HG03196 (cell line): ENCODE results near the gene SPATA17.
A peak's percentile ranks its signal among the peaks of the same experiment; 100 is the strongest.
"Not testable (repeated sequence)": the region's sequence is repeated elsewhere in the genome, so short reads cannot be mapped to it uniquely, and the experiment has no call there.

Experiments
- ATAC-seq: cut with Tn5 transposase; IDR thresholded peaks from one replicate; pipeline ENCODE4 v1.9.1; 2021; ENCODE audit not compliant: unreplicated experiment

The SPATA17 gene, protein sequence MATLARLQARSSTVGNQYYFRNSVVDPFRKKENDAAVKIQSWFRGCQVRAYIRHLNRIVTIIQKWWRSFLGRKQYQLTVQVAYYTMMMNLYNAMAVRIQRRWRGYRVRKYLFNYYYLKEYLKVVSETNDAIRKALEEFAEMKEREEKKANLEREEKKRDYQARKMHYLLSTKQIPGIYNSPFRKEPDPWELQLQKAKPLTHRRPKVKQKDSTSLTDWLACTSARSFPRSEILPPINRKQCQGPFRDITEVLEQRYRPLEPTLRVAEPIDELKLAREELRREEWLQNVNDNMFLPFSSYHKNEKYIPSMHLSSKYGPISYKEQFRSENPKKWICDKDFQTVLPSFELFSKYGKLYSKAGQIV

GRCh38 chr1:217630711-217631591, at the start of gene SPATA17, which contains the start of gene GPATCH2:
TSS of gene SPATA17 (plus strand) at chr1:217631344. CDS start at chr1:217631379, 35 bp downstream.
TSS of gene GPATCH2 (minus strand) at chr1:217631090. CDS start at chr1:217630971, 119 bp downstream.
- peak; percentile 97 for ATAC-seq

- ATAC-seq = not testable (repeated sequence)
These were observed 46.8 kb upstream of the SPATA17 start for GRCh38 chr1:217584286-217584811.

- ATAC-seq = no peak
These were observed 45.6 kb upstream of the SPATA17 start for GRCh38 chr1:217585577-217585976.

DNA sequence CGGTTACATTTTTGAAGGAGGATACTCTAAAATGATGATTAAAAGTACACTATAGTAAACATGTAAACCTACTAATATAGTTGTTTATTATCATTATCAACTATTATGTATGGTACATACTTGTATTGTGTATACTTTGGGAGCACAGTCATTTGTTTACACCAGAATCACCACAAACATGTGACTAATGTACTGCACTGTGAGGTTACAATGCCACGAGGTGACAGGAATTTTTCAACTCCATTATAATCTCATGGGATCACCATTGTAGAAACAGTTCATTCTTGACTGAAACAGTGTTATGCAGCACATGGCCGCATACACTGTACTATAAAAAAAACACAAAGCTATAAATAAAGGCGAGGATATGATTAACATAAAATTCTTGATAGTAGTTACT, 44.6 kb upstream of the SPATA17 start:
- no peak for ATAC-seq

- ATAC-seq = no peak
These were observed 40.5 kb upstream of the SPATA17 start for GRCh38 chr1:217590598-217590997.

DNA sequence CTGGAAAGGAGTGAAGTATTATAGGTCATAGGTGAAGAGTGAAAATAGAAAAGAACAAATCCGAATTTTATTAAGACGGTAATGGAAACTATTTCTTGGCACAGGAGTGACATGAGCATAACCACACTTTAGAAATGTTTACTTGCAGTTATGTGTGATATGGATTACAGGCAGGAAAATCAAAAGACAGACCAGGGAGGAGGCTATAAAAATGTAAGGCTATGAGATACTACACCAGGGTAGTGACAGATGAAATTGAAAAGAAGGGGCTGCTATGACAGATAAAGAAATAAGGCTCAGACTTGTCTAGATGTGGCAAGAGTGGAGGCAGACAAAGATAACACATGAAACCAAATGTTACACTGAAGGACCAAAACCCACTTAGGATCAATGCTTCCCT, 32.0 kb upstream of the SPATA17 start:
- no peak for ATAC-seq

GRCh38 chr1:217602380-217602779, 28.8 kb upstream of the SPATA17 start:
- no peak for ATAC-seq

DNA sequence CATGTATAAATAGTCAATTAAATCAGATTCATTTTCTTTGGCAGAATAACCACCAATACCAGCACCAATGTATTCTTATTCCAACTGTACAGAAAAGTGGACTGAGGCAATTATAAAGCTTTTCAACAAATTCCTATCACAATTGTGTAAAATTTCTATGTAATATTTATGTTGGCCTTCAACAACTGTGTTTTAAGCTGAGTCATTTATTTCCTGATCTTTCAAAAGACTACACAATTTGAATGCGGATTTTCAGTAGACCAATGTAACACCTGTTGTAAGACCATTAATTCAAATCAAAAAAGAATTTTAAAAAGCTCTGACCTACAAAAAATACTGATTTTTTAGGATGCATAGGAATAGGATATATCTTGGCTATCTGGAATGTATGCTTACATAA, 25.8 kb upstream of the SPATA17 start:
- ATAC-seq = no peak

- no peak for ATAC-seq
These were observed 16.9 kb upstream of the SPATA17 start for GRCh38 chr1:217614200-217614712.

- no peak for ATAC-seq
These were observed 14.0 kb upstream of the SPATA17 start for GRCh38 chr1:217617126-217617525.

DNA sequence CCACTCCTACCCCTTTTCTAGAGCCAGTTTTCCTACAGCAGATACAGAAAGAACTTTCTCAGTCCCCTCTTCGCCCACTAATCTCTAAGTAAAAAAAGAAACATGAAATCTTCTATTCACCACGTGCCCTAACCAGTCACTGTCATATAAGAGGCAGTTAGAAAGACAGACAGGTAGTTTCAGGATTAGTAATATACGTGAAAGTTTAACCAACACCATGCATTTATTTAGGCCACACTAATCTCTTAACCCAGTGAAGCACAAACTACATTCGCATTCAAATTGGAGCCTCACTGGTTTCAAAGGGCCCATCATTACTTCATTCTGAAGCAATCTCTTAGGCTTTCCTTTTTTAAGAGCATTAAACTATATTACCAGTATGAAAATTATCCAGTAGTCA, 10.3 kb upstream of the SPATA17 start:
- ATAC-seq = peak; percentile 100

DNA sequence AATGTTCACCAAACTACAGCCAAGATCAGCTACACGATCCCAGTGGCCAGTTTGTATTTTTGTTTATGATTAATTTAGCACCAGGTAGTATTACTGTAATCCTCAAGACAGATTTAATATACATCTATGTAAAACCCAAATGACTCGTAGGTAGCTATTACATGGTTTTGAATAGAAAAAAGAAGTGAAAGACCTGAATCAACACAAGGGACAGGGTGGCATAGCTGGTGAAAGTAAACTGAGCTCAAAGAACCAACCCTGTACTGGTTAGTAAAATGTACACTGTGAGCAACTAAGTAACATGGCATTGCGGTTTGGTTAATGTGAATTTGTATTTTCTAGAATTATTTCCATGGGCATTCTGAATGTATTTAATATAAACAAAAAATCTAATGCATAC, 9.1 kb upstream of the SPATA17 start:
- no peak for ATAC-seq

DNA sequence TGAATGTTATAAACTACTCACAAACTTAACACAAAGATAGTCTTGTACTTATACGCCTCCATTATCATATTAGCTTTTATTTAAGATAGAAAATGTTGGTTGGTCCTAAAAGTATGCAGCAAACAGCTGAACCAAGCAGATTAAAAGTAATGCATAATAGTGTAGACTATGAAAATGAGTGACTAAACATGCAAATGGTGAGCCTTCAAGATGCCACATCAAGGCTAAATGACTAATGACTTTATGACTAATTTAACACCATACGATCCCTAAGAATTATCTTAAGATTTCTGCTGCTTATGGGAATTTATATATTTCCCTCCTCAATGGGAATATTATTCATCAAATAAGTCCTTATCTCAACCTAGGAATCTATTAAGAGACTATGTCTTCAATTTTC, 4.8 kb upstream of the SPATA17 start:
- ATAC-seq = no peak

DNA sequence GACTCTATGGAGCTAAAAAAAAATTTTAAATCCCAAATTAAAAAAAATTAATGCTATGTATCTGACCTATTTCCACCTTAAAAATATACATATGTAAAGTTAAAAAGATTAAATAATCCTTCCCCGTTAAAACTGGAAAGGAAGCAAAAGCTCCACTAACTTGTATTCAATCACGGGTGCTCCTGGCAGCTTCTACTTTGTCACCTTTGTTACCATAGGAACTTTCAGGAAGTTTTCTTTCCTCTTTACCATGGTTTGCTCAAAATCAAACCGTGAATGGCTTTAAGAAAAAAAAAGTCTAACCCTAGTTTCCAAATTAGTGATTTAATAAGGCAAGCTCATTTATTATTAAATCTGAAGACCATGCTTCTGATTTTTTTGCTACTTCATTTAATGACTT, 3.7 kb upstream of the SPATA17 start:
- ATAC-seq = no peak

DNA sequence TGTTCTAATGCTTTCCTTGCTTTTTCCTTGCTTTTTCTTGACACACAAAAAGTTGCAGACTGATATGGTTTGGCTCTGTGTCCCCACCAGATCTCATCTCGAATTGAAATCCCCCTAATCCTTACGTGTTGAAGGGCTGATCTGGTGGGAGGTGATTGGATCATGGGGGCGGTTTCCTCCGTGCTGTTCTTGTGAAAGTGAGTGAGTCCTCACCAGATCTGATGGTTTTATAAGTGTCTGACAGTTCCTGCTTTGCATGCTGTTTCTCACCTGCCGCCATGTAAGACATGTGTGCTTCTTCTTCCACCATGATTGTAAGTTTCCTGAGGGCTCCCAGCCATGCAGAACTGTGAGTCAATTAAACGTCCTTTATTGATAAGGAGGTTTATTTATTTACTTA, 11.3 kb downstream of the SPATA17 start:
- no peak for ATAC-seq

DNA sequence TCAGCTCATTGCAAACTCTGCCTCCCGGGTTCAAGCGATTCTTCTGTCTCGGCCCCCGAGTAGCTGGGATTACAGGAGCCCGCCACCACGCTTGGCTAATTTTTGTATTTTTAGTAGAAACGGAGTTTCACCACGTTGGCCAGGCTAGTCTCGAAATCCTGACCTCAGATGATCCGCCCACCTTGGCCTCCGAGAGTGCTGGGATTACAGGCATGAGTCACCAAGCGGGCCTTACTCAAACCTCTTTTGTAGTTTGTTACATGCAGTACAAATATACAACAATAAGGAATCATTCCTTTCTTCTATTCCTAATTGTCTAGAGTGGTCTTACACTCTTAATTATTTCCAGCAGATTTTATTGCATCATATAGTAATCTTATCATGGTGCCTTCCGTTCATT, 16.6 kb downstream of the SPATA17 start:
- no peak for ATAC-seq

GRCh38 chr1:217650674-217651073, 19.5 kb downstream of the SPATA17 start:
- ATAC-seq = no peak

DNA sequence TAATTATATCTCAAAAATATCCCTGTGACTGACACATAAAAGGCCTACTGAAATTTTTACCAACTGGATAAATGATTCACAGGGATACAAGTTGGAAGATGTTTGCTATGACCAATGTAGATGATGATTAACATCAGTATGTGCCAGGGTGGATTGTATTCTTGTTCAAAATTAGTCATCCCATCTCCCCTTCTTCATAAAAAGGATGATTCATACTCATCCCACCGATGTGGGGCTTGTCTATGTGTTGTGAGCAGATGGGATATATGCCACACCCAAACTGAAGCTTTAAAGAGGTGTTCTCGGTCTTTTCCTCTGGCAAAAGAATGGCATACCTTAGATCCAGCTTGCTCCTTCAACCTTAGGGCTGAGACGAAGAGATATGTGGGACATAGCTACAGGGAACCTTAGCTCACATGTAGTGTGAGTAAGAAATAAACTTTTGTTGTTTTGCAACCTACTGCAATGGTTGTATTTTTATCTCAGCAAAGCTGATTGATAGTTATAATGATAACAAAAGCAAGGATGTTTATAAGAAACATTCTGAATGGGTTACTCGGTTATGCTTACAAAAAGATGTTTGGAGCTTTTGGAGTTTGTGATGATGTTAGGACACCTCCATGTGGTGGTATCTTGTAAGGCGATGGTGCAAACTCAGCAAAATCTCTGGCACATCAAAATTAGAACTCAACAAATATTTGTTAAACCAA, 29.4 kb downstream of the SPATA17 start:
- no peak for ATAC-seq

- no peak for ATAC-seq
These were observed 30.3 kb downstream of the SPATA17 start for GRCh38 chr1:217661407-217661806.

- ATAC-seq = no peak
These were observed 37.3 kb downstream of the SPATA17 start for GRCh38 chr1:217668351-217668940.

- no peak for ATAC-seq
These were observed 42.2 kb downstream of the SPATA17 start for GRCh38 chr1:217673387-217673786.
